GM15510 (cell line): ENCODE measurements around the gene SFMBT1.

Experiments used
- POLR2A ChIP-seq: IDR thresholded peaks from 3 replicates; pipeline ENCODE4 v1.6.1; 2011; ENCODE audit warnings: borderline replicate concordance; ENCODE audit not compliant: insufficient read length; ENCODE audit errors: extremely low read depth

SFMBT1 gene

DNA sequence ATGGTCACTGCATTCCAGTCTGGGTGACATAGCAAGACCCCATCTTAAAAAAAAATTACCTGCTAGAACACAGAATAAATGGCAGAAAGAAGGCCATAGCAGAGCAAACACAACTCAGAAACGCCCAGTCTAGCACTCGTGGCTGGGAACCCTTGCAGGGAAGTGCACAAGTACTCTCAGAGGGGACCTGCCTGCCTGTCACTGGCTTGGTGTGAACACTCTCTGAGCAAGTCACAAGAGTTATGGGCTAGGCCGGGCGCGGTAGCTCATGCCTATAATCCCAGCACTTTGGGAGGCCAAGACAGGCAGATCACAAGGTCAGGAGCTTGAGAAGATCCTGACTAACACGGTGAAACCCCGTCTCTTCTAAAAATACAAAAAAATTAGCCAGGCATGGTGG is 17.2 kb downstream of the SFMBT1 start:
- TF ChIP-seq POLR2A = no peak

- TF ChIP-seq POLR2A = no peak
Measured at GRCh38 chr3:53027254-53027844, 18.5 kb downstream of the SFMBT1 start.

DNA sequence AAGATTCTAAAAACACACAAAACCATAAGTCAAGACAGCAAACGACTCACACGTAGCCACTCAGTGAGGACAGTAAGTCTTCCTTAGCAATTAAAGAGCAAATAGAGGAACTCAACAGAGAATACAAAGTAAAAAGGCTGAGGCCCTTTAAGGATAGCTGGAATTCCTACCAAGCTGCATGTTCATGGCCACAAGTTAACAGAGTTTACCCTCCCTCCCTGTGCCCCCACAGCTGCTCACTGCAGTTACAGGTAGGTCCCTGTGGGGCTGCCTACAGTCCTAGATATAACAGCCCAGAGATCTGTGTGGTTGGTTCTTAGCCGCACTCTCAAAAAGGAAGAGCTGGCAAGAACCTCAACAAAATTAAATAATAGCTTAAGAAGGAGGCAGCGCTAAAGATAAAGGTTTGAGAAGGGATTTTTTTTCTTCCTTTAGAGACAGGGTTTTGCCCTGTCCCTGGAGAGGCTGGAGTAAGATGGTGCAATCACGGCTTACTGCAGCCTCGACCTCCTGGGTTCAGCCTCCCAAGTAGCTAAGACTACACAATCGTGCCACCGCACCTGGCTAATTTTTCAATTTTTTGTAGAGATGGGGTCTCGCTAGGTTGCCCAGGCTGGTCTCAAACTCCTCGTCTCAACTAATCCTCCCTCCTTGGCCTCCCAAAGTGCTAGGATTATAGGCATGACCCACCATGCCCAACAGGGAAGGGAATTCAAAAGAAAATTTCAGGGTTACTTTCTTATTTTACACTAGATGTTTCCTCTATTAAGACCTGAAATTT is 19.3 kb downstream of the SFMBT1 start:
- no peak for TF ChIP-seq POLR2A

- no peak for TF ChIP-seq POLR2A
Measured at GRCh38 chr3:53024315-53024714, 21.6 kb downstream of the SFMBT1 start.

DNA sequence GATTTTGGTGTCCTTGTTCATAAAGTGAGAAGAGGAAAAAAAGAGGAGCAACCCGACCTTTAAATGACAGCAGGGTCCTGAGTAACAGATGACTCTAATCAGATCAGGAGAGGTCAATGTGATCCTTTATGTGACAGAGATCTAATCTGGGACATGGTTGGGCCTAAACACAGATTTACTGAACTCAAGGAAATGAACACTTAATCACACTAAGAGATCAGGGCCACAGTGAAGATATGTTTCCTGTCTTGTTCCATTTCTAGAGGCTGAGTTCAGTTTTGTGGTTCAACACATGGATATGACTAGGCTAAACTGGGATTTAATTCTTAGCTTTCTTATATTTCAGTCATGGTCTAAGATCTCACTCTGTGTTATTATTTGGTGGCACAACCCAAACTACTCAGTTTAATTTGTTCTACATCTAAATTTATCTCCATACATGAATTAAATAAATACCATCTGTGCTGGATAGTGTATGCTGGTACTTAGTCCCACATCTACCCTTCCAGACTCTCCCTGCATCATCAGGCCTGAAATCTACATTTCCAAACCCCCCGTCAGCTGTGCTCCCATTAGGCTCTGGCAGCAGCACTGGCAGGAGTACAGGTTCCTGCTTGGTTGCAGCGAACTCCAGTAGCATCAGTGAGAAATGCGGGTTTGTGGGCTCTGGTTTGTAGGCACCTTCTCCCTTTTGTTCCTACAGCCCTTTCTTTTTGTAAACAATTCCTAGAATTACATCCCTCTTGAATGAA is 22.6 kb downstream of the SFMBT1 start:
- TF ChIP-seq POLR2A = no peak

GRCh38 chr3:53022647-53023046 is 23.2 kb downstream of the SFMBT1 start:
- TF ChIP-seq POLR2A = no peak

- no peak for TF ChIP-seq POLR2A
Measured at GRCh38 chr3:53016236-53016635, 29.6 kb downstream of the SFMBT1 start.

- no peak for TF ChIP-seq POLR2A
Measured at GRCh38 chr3:53011324-53011723, 34.5 kb downstream of the SFMBT1 start.

DNA sequence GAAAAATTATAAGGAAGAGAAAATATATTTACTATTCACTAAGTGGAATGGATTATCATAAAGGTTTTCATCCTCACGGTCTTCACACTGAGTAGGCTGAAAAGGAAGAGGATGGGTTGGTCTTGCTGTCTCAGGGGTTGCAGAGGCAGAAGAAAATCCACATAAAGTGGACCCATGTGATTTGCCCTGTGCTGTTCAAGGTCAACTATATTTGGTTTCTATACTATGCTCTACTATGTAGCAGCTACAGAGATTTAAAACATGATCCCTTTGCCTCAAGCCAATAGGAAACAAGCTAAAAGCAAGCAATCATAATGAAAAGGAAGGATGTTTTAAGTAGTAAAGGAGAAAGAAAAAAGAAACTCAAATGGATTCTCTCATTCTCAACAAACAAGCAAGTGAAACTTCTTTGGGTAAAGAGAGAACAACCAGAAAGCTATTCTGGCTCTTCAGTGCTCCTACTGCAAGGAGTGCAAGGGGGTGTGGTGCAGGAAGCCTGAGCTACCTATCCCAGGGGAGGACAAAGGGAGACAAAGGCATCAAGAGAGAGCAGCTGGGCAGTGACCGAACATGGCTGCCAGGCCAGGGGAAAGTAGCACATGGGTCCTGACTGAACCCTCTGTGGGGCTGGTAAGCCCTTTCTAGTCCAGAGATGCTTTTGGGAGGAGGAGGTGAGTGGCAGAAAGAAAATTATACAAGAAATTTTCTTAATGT is 35.9 kb downstream of the SFMBT1 start:
- TF ChIP-seq POLR2A = no peak

DNA sequence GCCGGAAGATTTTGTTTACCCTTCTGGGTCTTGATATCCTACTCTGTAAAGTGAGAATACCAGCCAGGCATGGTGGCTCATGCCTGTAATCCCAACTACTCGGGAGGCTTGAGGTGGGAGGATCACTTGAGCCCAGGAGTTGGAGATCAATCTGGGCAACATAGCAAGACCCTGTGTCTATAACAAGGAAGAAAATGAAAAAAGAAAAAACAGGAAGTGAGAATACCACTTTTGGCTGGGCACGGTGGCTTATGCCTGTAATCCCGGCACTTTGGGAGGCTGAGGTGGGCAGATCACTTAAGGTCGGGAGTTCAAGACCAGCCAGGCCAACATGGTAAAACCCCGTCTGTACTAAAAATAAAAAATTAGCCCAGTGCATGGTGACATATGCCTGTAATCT is 36.9 kb downstream of the SFMBT1 start:
- no peak for TF ChIP-seq POLR2A

- no peak for TF ChIP-seq POLR2A
Measured at GRCh38 chr3:53005854-53006513, 39.9 kb downstream of the SFMBT1 start.

GRCh38 chr3:53005338-53005737 is 40.5 kb downstream of the SFMBT1 start:
- no peak for TF ChIP-seq POLR2A

GRCh38 chr3:53003320-53003719 is 42.6 kb downstream of the SFMBT1 start:
- no peak for TF ChIP-seq POLR2A

DNA sequence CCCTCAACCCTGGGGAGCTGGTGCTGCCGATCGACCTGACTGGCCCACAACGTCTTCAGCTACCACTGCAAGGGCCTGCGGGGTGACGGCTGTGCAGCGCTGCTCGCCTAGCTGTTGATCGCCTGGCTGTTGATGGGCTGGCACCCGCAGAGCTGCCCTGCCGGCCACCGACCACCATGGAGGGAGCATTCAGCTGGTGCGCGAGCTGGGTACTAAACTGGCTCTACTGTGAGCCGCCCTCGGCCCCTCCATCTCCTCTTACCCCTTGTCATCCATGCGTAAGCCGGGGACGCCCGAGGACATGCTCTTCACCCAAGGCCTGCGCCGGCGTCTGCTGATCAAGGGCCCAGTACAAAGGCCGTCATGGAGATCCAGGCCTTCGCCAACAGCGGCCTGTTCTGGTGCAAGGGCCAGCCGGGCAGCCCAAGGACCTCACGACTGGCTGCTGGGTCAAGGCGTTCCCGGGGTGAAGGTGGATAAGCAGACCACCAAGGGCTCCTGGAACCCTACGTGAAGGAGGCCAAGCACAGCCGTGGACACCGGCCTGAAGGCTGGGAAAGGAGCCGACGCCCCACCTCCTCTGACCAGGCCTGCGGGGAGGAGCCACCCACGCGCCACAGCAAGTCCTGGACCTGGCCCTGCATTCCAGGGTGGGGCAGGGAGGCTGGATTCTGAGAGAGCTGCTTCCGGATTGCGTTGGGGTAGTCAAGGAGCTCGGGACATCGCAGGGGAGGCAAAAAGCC is 46.9 kb downstream of the SFMBT1 start:
- no peak for TF ChIP-seq POLR2A
